Ovary (tissue), 9 donors: ENCODE results near the gene LRIT3. TPM values are rescaled to one million over a fixed set of nuclear protein-coding genes. Genes with fewer than 3 reads are reported as not detected.

ENCODE experiments used
- DNase-seq, 5 donors: peaks; one replicate each; pipeline ENCODE4 v3.0.0-alpha.2; 2019 to 2020
- H3K27ac ChIP-seq, 2 donors: fragments of 200-600 bp; one replicate each; pipeline versions ENCODE4 v1.5.1 to v1.8.0; 2019 to 2022
- H3K27me3 ChIP-seq: fragments of 200-600 bp; one replicate; pipeline ENCODE4 v1.8.0; 2022
- H3K36me3 ChIP-seq: fragments of 200-600 bp; sonication (generic); one replicate; pipeline ENCODE4 v1.5.1; 2019
- H3K4me1 ChIP-seq: one replicate; pipeline ENCODE4 v1.8.1; 2013; ENCODE audit warnings: mild to moderate bottlenecking, moderate library complexity; ENCODE audit not compliant: insufficient read depth
- H3K4me3 ChIP-seq: fragments of 200-600 bp; sonication (generic); one replicate; pipeline ENCODE4 v1.5.1; 2017
- H3K9me3 ChIP-seq, 2 donors: fragments of 200-600 bp in 1 of 2; sonication (generic) in 1 of 2; one replicate each; pipeline versions ENCODE4 v1.5.1 to v1.8.1; 2013 to 2019; ENCODE audit warnings: mild to moderate bottlenecking in 1 of 2, moderate library complexity in 1 of 2
- EP300 ChIP-seq: sonication (generic); formaldehyde crosslinking; IDR thresholded peaks from one replicate; pipeline ENCODE4 v1.6.1; 2017; ENCODE audit warnings: antibody characterized with exemption
- POLR2A ChIP-seq: fragments of 450-650 bp; IDR thresholded peaks from one replicate; pipeline ENCODE4 v1.6.1; 2017; ENCODE audit warnings: antibody characterized with exemption, mild to moderate bottlenecking, moderate library complexity
- WGBS, 3 donors: extraction: QIAGEN DNeasy Blood & Tissue Kit in 1 of 3; methylation state at CpG; one replicate each; pipeline versions ENCODE4 v1.1.5 to v1.1.7; 2013 to 2017; 5-methylcytosine and 5-hydroxymethylcytosine counted together
- intact Hi-C, 4 donors: fragments of 100-400 bp; cut with DNase I; formaldehyde crosslinking; loops; one replicate each; pipeline versions ENCODE4 v1.11.0 to v1.15.1; 2022 to 2023
- polyA plus RNA-seq, 2 donors: library from polyadenylated mRNA; stranded (reverse); fragments of 200-250 nt in 1 of 2; fragments of 350-450 nt in 1 of 2; fragmentation: Illumina TruSeq in 1 of 2; extraction: RNeasy Lipid Tissue Mini Kit (QIAGEN cat#74804) in 1 of 2; gene quantifications; one replicate each; pipeline ENCODE4 v1.2.3, GENCODE V29; 2013 to 2014
- total RNA-seq, 7 donors: library from RNA; depleted of rRNA in 2 of 7; stranded (reverse); fragments of >200 nt in 2 of 7; fragmentation: NEBNext Ultra II Directional in 3 of 7; extraction: Animal tissue kit (Norgen Biotek cat#: 25700) in 3 of 7; gene quantifications; one replicate each; pipeline versions ENCODE4 v1.1.0 to v1.2.4, GENCODE V29; 2016 to 2023
- TF ChIP-seq, protein P1 (sequence below), 3 donors: fragments of 450-650 bp in 2 of 3; fragments of 200-600 bp in 1 of 3; IDR thresholded peaks; one replicate each; pipeline versions ENCODE4 v1.5.1 to v1.8.0; 2016 to 2022; ENCODE audit warnings: antibody characterized with exemption in 3 of 3, mild to moderate bottlenecking in 1 of 3
- donor health status: DM: no; HTN: no; CAD: no; lungs with moderate emphysema.
- donor health status: DM: no; HTN: no; CAD: no.
- donor health status: Bipolar disorder and iron deficiency.
- donor health status: DM: yes; HTN: yes; CAD: no.
- donor health status: DM: no; HTN: no; CAD: no.
- donor health status: DM: yes; HTN: yes; CAD: no.

The LRIT3 gene
- total and polyA plus RNA-seq, 9 donors, result 0.02 to 0.35 (median 0.11) TPM; not detected in 1

DNA sequence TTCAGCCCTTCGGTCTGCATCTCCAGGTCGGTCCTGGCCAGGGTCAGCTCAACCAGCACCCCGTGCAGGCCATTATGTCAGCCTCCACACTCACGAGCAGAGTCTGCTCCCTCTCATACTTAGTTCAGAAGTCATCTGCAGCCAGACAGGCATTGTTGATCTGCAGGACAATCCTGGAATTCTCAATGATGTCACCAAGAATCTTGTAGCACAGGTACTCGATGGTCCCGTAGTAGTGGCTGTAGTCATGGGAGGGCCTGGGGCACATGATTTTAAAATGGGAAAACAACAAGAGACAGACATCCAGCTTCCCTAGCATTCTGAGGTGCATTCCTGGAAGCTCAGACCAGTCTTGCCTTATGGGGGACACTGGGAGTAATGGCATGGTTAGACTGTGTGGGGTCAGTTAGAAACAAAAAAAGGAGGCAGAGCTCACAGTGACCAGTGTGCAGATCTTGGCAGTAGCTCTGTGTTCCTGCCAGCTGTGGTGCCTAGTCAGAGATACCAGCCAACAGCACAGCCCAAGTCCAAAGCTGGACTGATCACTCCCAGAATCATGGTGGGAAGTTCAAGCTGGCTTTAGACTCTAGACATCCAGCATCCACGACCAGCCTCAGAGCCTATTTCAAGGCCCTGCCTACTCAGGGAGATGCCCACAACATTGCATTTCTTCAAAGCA, 31.9 kb downstream of the LRIT3 start:
- intact Hi-C loops, result no loop called here
- TF ChIP-seq EP300, result no peak
- TF ChIP-seq POLR2A, result no peak
- TF ChIP-seq, protein P1, sequence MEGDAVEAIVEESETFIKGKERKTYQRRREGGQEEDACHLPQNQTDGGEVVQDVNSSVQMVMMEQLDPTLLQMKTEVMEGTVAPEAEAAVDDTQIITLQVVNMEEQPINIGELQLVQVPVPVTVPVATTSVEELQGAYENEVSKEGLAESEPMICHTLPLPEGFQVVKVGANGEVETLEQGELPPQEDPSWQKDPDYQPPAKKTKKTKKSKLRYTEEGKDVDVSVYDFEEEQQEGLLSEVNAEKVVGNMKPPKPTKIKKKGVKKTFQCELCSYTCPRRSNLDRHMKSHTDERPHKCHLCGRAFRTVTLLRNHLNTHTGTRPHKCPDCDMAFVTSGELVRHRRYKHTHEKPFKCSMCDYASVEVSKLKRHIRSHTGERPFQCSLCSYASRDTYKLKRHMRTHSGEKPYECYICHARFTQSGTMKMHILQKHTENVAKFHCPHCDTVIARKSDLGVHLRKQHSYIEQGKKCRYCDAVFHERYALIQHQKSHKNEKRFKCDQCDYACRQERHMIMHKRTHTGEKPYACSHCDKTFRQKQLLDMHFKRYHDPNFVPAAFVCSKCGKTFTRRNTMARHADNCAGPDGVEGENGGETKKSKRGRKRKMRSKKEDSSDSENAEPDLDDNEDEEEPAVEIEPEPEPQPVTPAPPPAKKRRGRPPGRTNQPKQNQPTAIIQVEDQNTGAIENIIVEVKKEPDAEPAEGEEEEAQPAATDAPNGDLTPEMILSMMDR (IDR thresholded peaks at IDR 0.05), result no peak
- 88 to 96% (median 89%) methylated on average over 7 of the region's 7 CpGs for WGBS, 3 donors

GRCh38 chr4:109886303-109886702, 38.4 kb downstream of the LRIT3 start:
- Histone ChIP-seq H3K27ac (no peak overlapping the region), H3K36me3 (no peaks in the 10 kb centered on the region), H3K27me3 (no peaks in the 10 kb centered on the region), H3K9me3 (no peaks in the 10 kb centered on the region), H3K4me3 (no peak overlapping the region), H3K4me1 (no peaks in the 10 kb centered on the region)
- intact Hi-C loops, result no loop called here
- TF ChIP-seq POLR2A, result no peak
- TF ChIP-seq, protein P1 (IDR thresholded peaks at IDR 0.05), result no peak
- TF ChIP-seq EP300, result no peak
- no peak for DNase-seq

More for the DNA sequence above, 31.9 kb downstream of the LRIT3 start:
- Histone ChIP-seq H3K27me3 (no peaks in the 10 kb centered on the region), H3K36me3 (no peaks in the 10 kb centered on the region), H3K4me3 (no peak overlapping the region), H3K9me3 (no peaks in the 10 kb centered on the region), H3K4me1 (no peaks in the 10 kb centered on the region), H3K27ac (no peak overlapping the region)
- no peak for DNase-seq

DNA sequence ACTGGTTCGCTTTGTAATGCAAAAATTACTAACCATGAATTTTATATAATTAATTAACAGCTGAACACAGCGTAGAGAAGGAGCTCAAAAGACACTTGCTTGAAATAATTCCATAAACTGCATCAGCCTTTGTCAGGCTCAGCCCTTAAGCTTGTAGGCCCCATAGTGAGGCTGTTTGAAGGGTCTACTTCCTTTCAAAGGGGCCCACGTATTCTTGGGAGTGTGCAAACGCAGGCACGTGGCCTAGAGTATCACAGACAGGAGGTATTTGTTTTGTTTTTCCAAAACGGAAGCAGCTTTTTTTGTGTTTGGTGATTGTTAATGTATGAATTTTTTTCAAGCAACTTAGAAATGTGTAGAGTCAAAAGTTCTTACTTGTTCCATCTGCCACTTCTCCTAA, 39.2 kb downstream of the LRIT3 start:
- Histone ChIP-seq H3K9me3 (no peaks in the 10 kb centered on the region), H3K27ac (no peak overlapping the region), H3K27me3 (no peaks in the 10 kb centered on the region), H3K4me1 (no peaks in the 10 kb centered on the region), H3K4me3 (no peak overlapping the region), H3K36me3 (no peaks in the 10 kb centered on the region)
- intact Hi-C loops, result no loop called here
- 34 to 51% (median 37%) methylated on average over 6 of the region's 6 CpGs for WGBS, 3 donors
- no peak for TF ChIP-seq EP300
- TF ChIP-seq, protein P1 (IDR thresholded peaks at IDR 0.05), result no peak
- no peak for TF ChIP-seq POLR2A
- DNase-seq, result no peak

GRCh38 chr4:109890076-109890475, 42.2 kb downstream of the LRIT3 start:
- Histone ChIP-seq H3K4me3 (no peak overlapping the region), H3K4me1 (no peaks in the 10 kb centered on the region), H3K9me3 (no peaks in the 10 kb centered on the region), H3K36me3 (no peaks in the 10 kb centered on the region), H3K27me3 (no peaks in the 10 kb centered on the region), H3K27ac (no peak overlapping the region)
- DNase-seq, result no peak
- intact Hi-C loops, result no loop called here
- TF ChIP-seq, protein P1 (IDR thresholded peaks at IDR 0.05), result no peak
- no peak for TF ChIP-seq POLR2A
- TF ChIP-seq EP300, result no peak
